Esophagus muscularis mucosa (tissue), 4 donors: ENCODE data around the gene TMC2. TPM values are rescaled to one million over a fixed set of nuclear protein-coding genes. Genes with fewer than 3 reads are reported as not detected.
A peak's percentile ranks its signal among the peaks of the same experiment; 100 is the strongest.

Experiments used
- DNase-seq: peaks from one replicate; pipeline ENCODE4 v3.0.0-alpha.2; 2017; ENCODE audit errors: extremely low spot score
- H3K27ac ChIP-seq, 4 donors: fragments of 200-600 bp; sonication (generic); replicated peaks in 1 of 4; 1 replicate in 3 of 4; 2 replicates in 1 of 4; pipeline ENCODE4 v1.5.1; 2016 to 2019; ENCODE audit warnings: mild to moderate bottlenecking in 1 of 4
- H3K27me3 ChIP-seq, 4 donors: fragments of 200-600 bp; sonication (generic); one replicate each; pipeline versions ENCODE4 v1.5.1 to v1.6.0; 2016 to 2019
- H3K36me3 ChIP-seq, 4 donors: fragments of 200-600 bp; sonication (generic); one replicate each; pipeline ENCODE4 v1.5.1; 2016 to 2019
- H3K4me1 ChIP-seq, 4 donors: fragments of 200-600 bp; sonication (generic); one replicate each; pipeline ENCODE4 v1.5.1; 2016 to 2019
- H3K4me3 ChIP-seq, 4 donors: fragments of 200-600 bp; sonication (generic); 1 replicate in 2 of 4; 2 replicates in 2 of 4; pipeline ENCODE4 v1.5.1; 2016 to 2019; ENCODE audit warnings: mild to moderate bottlenecking in 4 of 4, moderate library complexity in 1 of 4
- H3K9me3 ChIP-seq, 4 donors: fragments of 200-600 bp; sonication (generic); 1 replicate in 3 of 4; 2 replicates in 1 of 4; pipeline ENCODE4 v1.5.1; 2016 to 2019
- CTCF ChIP-seq, 3 experiments: fragments of 200-600 bp in 2 of 3; fragments of 450-650 bp in 1 of 3; sonication (generic) in 2 of 3; IDR thresholded peaks; one replicate each; pipeline ENCODE4 v1.5.1; 2017 to 2019; ENCODE audit warnings: antibody characterized with exemption in 3 of 3, mild to moderate bottlenecking in 2 of 3, moderate library complexity in 1 of 3
- EP300 ChIP-seq: sonication (generic); formaldehyde crosslinking; IDR thresholded peaks from one replicate; pipeline ENCODE4 v1.6.1; 2017; ENCODE audit warnings: antibody characterized with exemption
- POLR2A ChIP-seq: fragments of 450-650 bp; IDR thresholded peaks from one replicate; pipeline ENCODE4 v1.6.1; 2017; ENCODE audit warnings: antibody characterized with exemption, moderate library complexity, mild to moderate bottlenecking, low read depth
- POLR2AphosphoS5 ChIP-seq, 2 donors: sonication (generic); formaldehyde crosslinking; IDR thresholded peaks; one replicate each; pipeline ENCODE4 v1.6.1; 2017; ENCODE audit warnings: antibody characterized with exemption in 2 of 2
- WGBS: methylation state at CpG from one replicate; pipeline ENCODE4 v1.1.5; 2018; 5-methylcytosine and 5-hydroxymethylcytosine counted together
- intact Hi-C: fragments of 100-400 bp; cut with DNase I; formaldehyde crosslinking; loops from one replicate; pipeline ENCODE4 v1.15.1; 2023
- total RNA-seq, 4 donors: library from RNA; depleted of rRNA; stranded (reverse); fragments of >200 nt; gene quantifications; one replicate each; pipeline versions ENCODE4 v1.1.0 to v1.2.1, GENCODE V29; 2016

The TMC2 gene
- total RNA-seq, 4 donors from 2014 or later, result 0.19 to 0.34 TPM; not detected in 2

GRCh38 chr20:2541940-2542339 lies 5.6 kb downstream of the TMC2 start:
- H3K27ac ChIP-seq, result no peak overlapping the region
- 76% methylated on average over 2 of the region's 2 CpGs for WGBS
- intact Hi-C loops, result no loop called here

GRCh38 chr20:2542361-2542760 lies 6.0 kb downstream of the TMC2 start:
- DNase-seq, result peak; percentile 7
- no peak overlapping the region for H3K27ac ChIP-seq
- no peaks in the 10 kb centered on the region for H3K9me3 ChIP-seq
- intact Hi-C loops, result no loop called here
- no peak for TF ChIP-seq EP300
- TF ChIP-seq POLR2AphosphoS5 (IDR thresholded peaks at IDR 0.05), result no peak
- H3K4me3 ChIP-seq, result no peak overlapping the region
- no peaks in the 10 kb centered on the region for H3K36me3 ChIP-seq
- WGBS, result 83% methylated on average over 4 of the region's 4 CpGs
- no peaks in the 10 kb centered on the region for H3K4me1 ChIP-seq
- peaks cover 0 to 40% (median 0%) of the 10 kb centered on the region in 4 donors for H3K27me3 ChIP-seq

More at GRCh38 chr20:2541940-2542339, 5.6 kb downstream of the TMC2 start:
- Histone ChIP-seq H3K9me3 (no peaks in the 10 kb centered on the region), H3K27me3 (peaks cover 0 to 45% (median 0%) of the 10 kb centered on the region in 4 donors), H3K36me3 (no peaks in the 10 kb centered on the region), H3K4me3 (no peak overlapping the region), H3K4me1 (no peaks in the 10 kb centered on the region)
- TF ChIP-seq CTCF (IDR thresholded peaks at IDR 0.05), result no peak
- TF ChIP-seq POLR2A, result no peak
- TF ChIP-seq EP300, result no peak
- TF ChIP-seq POLR2AphosphoS5 (IDR thresholded peaks at IDR 0.05), result no peak
- no peak for DNase-seq

GRCh38 chr20:2544211-2544610 lies 7.8 kb downstream of the TMC2 start:
- peak; percentile 5 for DNase-seq
- 79% methylated on average over 1 of the region's 1 CpG for whole genome bisulfite sequencing
- Histone ChIP-seq H3K4me3 (no peak overlapping the region), H3K36me3 (no peaks in the 10 kb centered on the region), H3K9me3 (no peaks in the 10 kb centered on the region), H3K27me3 (peaks cover 0 to 30% (median 0%) of the 10 kb centered on the region in 4 donors), H3K27ac (no peak overlapping the region), H3K4me1 (no peaks in the 10 kb centered on the region)
- intact Hi-C loops, result no loop called here
- TF ChIP-seq POLR2A (no peak), CTCF (IDR thresholded peaks at IDR 0.05) (no peak), POLR2AphosphoS5 (IDR thresholded peaks at IDR 0.05) (no peak), EP300 (no peak)

GRCh38 chr20:2545594-2545993 lies 9.2 kb downstream of the TMC2 start:
- peaks cover 0 to 22% (median 0%) of the 10 kb centered on the region in 4 donors for H3K27me3 ChIP-seq
- intact Hi-C loops, result no loop called here
- WGBS, result 71% methylated on average over 2 of the region's 2 CpGs

More at GRCh38 chr20:2545594-2545993, 9.2 kb downstream of the TMC2 start:
- no peaks in the 10 kb centered on the region for H3K36me3 ChIP-seq
- no peak overlapping the region for H3K4me3 ChIP-seq
- no peaks in the 10 kb centered on the region for H3K4me1 ChIP-seq
- H3K9me3 ChIP-seq, result no peaks in the 10 kb centered on the region
- TF ChIP-seq CTCF (IDR thresholded peaks at IDR 0.05) (no peak), POLR2A (no peak), EP300 (no peak), POLR2AphosphoS5 (IDR thresholded peaks at IDR 0.05) (no peak)
- DNase-seq, result no peak
- no peak overlapping the region for H3K27ac ChIP-seq
